ENCODE data around the gene A4GALT. TPM values are rescaled to one million over a fixed set of nuclear protein-coding genes. Genes with fewer than 3 reads are reported as not detected.
A peak's percentile ranks its signal among the peaks of the same experiment; 100 is the strongest.
"Not testable (repeated sequence)": the region's sequence is repeated elsewhere in the genome, so short reads cannot be mapped to it uniquely, and the experiment has no call there.

A4GALT gene
- total RNA-seq, 1 experiment from 2014 or later: 17.9 TPM

GRCh38 chr22:42680648-42681047 lies 40.0 kb downstream of the A4GALT start:
- no peaks in the 10 kb centered on the region for H3K27me3 ChIP-seq
- peaks cover 10% of the 10 kb centered on the region for H3K9me3 ChIP-seq
- DNase-seq: peak; percentile 86
- no peak overlapping the region for H3K4me3 ChIP-seq
- no peaks in the 10 kb centered on the region for H3K36me3 ChIP-seq

- no peaks in the 10 kb centered on the region for H3K27me3 ChIP-seq
- peaks cover 10% of the 10 kb centered on the region for H3K9me3 ChIP-seq
- H3K36me3 ChIP-seq: no peaks in the 10 kb centered on the region
- DNase-seq: no peak
- no peak overlapping the region for H3K4me3 ChIP-seq
Observed at GRCh38 chr22:42679691-42680090, 41.0 kb downstream of the A4GALT start.

DNA sequence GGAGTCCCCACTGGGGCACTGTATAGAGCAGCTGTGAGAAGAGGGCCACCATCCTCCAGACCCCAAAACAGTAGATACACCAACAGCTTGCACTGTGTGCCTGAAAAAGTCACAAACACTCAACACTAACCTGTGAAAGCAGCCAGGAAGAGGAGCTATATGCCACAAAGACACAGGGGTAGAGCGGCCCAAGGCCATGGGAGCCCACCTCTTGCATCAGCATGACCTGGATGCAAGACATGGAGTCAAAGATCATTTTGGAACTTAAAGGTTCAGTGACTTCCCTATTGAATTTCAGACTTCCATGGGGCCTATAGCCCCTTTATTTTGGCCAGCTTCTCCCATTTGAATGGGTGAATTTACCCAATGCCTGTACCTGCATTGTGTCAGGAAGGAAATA lies 41.8 kb downstream of the A4GALT start:
- Histone ChIP-seq H3K4me3 (no peak overlapping the region), H3K9me3 (peaks cover 10% of the 10 kb centered on the region), H3K36me3 (no peaks in the 10 kb centered on the region), H3K27me3 (no peaks in the 10 kb centered on the region)
- DNase-seq: no peak

DNA sequence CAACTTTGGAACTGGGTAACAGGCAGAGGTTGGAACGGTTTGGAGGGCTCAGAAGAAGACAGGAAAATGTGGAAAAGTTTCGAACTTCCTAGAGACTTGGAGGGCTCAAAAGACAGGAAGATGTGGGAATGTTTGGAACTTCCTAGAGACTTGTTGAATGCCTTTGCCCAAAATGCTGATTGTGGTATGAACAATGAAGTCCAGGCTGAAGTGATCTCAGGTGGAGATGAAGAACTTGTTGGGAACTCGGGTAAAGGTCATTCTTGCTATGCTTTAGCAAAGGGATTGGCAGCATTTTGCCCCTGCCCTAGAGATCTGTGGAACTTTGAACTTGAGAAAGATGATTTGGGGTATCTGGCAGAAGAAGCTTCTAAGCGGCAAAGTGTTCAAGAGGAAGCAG lies 42.7 kb downstream of the A4GALT start:
- H3K36me3 ChIP-seq, H3K9me3 ChIP-seq, DNase-seq, H3K27me3 ChIP-seq, H3K4me3 ChIP-seq: not testable (repeated sequence)

DNA sequence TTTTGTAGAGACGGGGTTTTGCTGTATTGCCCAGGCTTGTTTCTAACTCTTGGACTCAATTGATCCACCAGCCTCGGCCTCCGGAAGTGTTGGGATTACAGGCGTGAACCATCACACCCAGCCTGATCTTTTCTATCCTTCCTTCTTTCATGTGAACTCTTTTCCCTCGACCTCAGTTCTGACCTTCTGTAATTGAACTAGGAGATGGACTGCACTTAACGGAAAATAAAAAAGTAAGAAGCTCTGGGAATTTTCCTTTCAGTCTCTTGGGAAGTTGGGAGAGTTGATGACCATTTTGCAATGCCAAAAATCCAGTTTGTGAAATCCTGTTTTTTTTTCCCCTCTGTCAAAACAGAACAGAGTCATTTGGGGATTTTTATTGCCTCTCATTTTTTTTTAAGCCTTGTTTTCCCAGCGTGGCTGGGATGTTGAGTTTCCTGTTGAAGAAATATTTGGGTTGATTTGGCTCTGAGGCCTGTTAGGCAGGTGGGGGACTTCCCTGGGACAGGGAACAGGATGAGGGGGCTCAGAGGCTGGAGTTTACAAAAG lies 44.5 kb downstream of the A4GALT start:
- no peak for DNase-seq
- H3K36me3 ChIP-seq: no peaks in the 10 kb centered on the region
- H3K4me3 ChIP-seq: no peak overlapping the region
- H3K9me3 ChIP-seq: peaks cover 10% of the 10 kb centered on the region
- no peaks in the 10 kb centered on the region for H3K27me3 ChIP-seq

DNA sequence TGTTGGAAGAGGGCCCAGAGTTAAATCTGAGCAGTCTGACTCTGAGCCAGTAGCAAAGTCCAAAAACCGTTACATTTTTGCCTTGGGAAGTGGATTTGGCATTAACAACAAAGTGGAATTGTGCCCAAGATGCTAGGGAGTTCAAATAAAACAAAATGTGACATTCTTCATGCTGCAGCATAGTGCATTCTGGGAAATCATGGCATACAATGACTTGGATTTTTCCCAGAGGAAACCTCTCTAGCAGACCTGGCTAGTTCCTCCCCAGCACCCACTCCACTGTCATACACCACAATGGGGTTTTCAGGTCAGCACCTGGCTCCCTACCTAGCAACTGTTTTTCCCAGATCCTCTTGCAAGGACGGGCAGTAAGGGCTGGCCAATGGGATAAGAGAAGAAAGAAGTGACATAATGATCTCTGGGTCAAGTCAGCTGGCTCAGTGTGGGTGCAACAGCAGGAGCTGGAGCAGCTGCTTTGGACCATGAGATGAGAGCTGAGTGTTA lies 46.7 kb downstream of the A4GALT start:
- no peaks in the 10 kb centered on the region for H3K27me3 ChIP-seq
- H3K9me3 ChIP-seq: peaks cover 5% of the 10 kb centered on the region
- H3K4me3 ChIP-seq: no peak overlapping the region
- peak; percentile 45 for DNase-seq
- H3K36me3 ChIP-seq: no peaks in the 10 kb centered on the region

GRCh38 chr22:42673071-42673470 lies 47.6 kb downstream of the A4GALT start:
- H3K4me3 ChIP-seq, H3K9me3 ChIP-seq: not testable (repeated sequence)

DNA sequence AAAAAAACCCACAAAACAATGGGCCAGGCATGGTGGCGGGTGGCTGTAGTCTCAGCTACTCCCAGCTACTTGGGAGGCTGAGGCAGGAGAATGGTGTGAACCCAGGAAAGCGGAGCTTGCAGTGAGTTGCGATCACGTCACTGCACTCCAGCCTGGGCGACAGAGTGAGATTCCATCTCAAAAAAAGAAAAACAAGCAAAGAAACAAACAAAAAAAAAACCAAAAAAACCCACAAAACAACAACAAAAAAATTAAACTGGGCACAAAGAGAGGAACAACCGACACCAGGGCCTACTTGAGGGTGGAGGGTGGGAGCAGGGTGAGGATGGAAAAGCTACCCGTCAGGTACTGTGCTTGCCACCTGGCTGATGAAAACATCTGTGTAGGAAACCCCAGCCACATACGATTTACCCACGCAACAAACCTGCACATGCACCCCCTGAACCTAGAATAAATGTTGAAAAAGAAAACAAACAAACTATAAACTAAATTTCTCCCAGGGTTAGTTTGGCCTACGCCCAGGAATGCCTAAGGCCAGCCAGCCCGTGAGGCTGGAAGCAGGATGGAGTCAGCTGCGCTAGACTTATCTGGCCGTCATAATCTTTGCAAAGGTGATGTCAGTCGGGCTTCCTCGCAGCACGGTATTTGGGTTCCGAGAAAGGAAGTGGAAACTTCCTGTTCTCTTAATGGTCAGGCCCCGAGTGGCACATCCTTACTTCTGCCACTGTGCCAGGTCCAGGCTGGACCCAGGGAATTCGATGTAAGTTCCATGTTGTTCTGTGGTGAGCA lies 49.6 kb downstream of the A4GALT start:
- Histone ChIP-seq H3K27me3 (no peaks in the 10 kb centered on the region), H3K4me3 (no peak overlapping the region), H3K9me3 (no peaks in the 10 kb centered on the region), H3K36me3 (no peaks in the 10 kb centered on the region)
- DNase-seq: no peak

More at GRCh38 chr22:42673071-42673470, 47.6 kb downstream of the A4GALT start:
- H3K36me3 ChIP-seq, H3K27me3 ChIP-seq, DNase-seq: not testable (repeated sequence)

GRCh38 chr22:42670046-42670445 lies 50.6 kb downstream of the A4GALT start:
- H3K9me3 ChIP-seq: no peaks in the 10 kb centered on the region
- no peaks in the 10 kb centered on the region for H3K36me3 ChIP-seq
- DNase-seq: no peak
- H3K27me3 ChIP-seq: no peaks in the 10 kb centered on the region
- H3K4me3 ChIP-seq: no peak overlapping the region

GRCh38 chr22:42666393-42666792 lies 54.3 kb downstream of the A4GALT start:
- H3K36me3 ChIP-seq, H3K9me3 ChIP-seq, DNase-seq: not testable (repeated sequence)

DNA sequence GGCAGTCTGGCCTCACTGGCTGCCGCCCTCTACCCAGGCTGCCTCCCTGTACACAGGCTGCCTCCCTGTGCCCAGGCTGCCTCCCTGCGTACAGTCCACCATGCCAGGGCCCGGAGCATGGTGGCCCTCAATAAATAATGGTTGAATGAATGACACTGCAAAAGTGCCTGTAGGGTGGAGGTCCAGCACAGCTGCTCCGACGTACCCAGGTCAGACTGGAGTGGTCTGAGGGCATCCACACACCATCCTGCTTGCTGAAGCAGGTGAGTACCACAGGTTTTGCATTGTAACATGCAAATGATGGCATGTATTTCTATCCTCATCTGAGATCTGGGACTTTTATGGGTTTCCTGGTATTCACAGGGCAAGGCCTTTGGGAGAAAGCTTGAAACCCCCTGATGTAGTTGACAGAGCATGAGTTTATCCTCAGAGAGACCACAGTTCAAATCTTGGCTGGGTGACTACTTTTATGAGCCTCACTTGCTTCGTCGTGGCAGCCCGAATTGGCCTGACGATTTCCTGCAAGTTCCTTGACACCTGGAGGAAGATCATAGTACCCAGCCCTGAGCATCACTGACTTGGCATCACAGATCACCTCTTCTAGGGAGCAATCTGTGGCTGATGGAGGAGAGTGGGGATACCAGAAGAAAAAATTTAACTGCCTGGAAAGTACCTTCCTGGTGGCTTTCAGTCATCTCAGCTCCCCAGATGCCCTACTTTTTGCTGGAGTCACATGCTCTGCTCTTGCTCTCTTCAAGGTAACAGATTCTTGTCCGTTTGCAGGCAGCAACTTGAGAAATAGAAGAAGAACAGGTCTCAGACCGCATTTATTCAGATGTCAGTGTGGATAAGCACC lies 55.5 kb downstream of the A4GALT start:
- no peak overlapping the region for H3K4me3 ChIP-seq
- no peaks in the 10 kb centered on the region for H3K36me3 ChIP-seq
- DNase-seq: no peak
- H3K9me3 ChIP-seq: no peaks in the 10 kb centered on the region
- no peaks in the 10 kb centered on the region for H3K27me3 ChIP-seq

More at GRCh38 chr22:42666393-42666792, 54.3 kb downstream of the A4GALT start:
- H3K4me3 ChIP-seq, H3K27me3 ChIP-seq: not testable (repeated sequence)

- peak overlapping the region; percentile 42 for H3K4me3 ChIP-seq
- no peaks in the 10 kb centered on the region for H3K27me3 ChIP-seq
- peak; percentile 70 for DNase-seq
- no peaks in the 10 kb centered on the region for H3K9me3 ChIP-seq
- H3K36me3 ChIP-seq: no peaks in the 10 kb centered on the region
Observed at GRCh38 chr22:42661985-42662831, 58.5 kb downstream of the A4GALT start.

GRCh38 chr22:42656578-42656977 lies 64.1 kb downstream of the A4GALT start:
- Histone ChIP-seq H3K36me3 (no peaks in the 10 kb centered on the region), H3K4me3 (no peak overlapping the region), H3K27me3 (no peaks in the 10 kb centered on the region), H3K9me3 (no peaks in the 10 kb centered on the region)
- no peak for DNase-seq

DNA sequence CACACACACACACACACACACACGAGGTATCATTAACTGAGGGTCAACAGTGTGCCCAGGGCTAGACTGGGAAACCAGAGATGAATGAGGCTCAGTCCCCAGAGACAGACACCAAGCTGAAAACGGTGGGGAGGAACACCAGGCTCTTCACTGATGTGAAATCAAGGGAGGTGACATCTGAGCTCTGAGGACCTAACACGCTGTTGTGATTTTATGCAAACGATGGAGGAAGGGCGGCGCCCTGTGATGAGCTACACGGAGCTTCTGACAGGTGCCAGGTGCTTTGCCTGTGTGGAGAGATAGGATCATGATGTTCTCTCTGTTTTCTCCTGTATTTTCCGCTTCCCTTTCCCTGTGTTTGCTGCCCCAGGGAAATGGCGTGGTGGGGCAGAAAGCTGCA lies 65.0 kb downstream of the A4GALT start:
- H3K27me3 ChIP-seq: no peaks in the 10 kb centered on the region
- no peak for DNase-seq
- no peaks in the 10 kb centered on the region for H3K9me3 ChIP-seq
- no peaks in the 10 kb centered on the region for H3K36me3 ChIP-seq
- H3K4me3 ChIP-seq: no peak overlapping the region

DNA sequence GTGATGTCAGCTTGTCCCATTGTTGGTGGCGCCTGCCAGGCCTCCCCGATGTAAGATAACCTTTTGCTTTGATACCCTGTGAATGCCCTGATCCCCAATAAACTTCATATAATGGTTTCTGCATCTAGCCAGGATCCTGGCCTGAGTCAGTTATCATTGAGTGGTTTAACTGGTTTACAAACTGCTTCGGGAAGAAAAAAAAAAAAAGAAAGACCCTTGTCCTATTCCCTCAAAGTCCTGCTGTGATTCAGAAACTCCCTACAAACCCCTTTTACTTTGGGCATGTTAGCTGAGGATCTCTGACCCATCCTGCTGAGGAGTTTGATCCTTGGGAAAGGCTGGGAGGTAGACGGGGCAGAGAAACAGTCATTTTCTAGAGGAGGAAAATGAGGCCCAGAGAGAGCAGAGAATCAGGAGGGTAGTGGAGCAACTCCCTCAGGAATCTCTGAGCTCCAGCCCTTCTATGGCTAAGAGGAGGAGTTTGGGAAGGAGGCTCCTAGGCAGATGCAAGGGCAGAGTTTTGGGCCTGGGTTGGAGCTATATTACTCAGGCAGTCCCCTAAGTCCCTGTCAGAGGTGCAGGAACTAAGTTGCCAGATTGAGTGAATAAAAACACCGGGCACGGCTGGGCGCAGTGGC lies 66.1 kb downstream of the A4GALT start:
- no peak for DNase-seq
- H3K36me3 ChIP-seq: no peaks in the 10 kb centered on the region
- H3K27me3 ChIP-seq: no peaks in the 10 kb centered on the region
- no peaks in the 10 kb centered on the region for H3K9me3 ChIP-seq
- H3K4me3 ChIP-seq: no peak overlapping the region

DNA sequence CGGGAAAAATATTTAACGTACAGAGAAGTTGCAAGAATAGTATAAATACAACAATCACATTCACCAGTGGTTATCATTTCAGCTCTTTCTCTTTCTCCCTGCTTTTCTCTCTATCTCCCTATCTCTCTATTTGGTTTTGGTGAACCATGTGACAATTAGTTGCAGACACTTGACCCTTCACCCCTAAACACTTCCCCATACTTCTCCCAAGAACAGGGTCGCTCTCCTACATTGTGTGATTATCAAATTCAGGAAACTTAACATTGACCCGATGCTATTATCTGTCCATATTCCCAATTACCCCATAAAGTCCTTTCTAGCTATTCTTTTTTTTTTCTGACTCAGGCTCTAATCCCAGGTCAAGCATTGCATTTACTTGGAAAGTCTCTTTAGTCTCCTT lies 66.7 kb downstream of the A4GALT start:
- Histone ChIP-seq H3K27me3 (no peaks in the 10 kb centered on the region), H3K36me3 (no peaks in the 10 kb centered on the region), H3K9me3 (no peaks in the 10 kb centered on the region), H3K4me3 (no peak overlapping the region)
- DNase-seq: no peak

Data from MG63 (cell line).